Erythroblast (primary cell): ENCODE measurements around the gene CPHXL2.

Experiments used
- GATA1 ChIP-seq: IDR thresholded peaks from 2 replicates; pipeline ENCODE4 v1.6.1; 2011; ENCODE audit warnings: low read depth, mild to moderate bottlenecking, control low read depth, low read length, moderate library complexity
- POLR2A ChIP-seq: IDR thresholded peaks from 2 replicates; pipeline ENCODE4 v1.6.1; 2011; ENCODE audit warnings: mild to moderate bottlenecking, low read length

DNA sequence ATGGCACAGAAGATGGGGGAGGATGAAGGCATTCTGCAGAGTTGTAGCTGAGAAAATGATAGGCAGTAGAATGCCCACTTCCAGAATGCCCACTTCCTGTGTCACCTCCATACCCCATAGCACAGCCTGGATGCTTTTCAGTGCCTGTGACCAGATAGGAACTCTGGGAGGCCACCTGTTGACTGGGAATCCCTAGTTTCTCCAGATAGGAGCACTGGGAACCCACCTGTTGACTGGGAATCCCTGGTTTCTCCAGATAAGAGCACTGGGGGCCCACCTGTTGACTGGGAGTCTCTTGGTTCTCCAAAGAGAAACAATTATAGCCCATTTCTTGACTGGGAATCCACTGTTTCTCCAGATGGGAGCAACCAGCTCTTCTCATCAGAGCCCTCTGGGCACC, 37.9 kb upstream of the CPHXL2 start:
- TF ChIP-seq POLR2A (no peak), GATA1 (no peak)
